GM19468 (cell line): ENCODE data around the gene ATF5.
"Not testable (repeated sequence)": the region's sequence is repeated elsewhere in the genome, so short reads cannot be mapped to it uniquely, and the experiment has no call there.

Experiments
- ATAC-seq: cut with Tn5 transposase; IDR thresholded peaks from one replicate; pipeline ENCODE4 v1.9.1; 2021; ENCODE audit warnings: mild to moderate bottlenecking, moderate library complexity, moderate number of reproducible peaks; ENCODE audit not compliant: unreplicated experiment; ENCODE audit errors: extremely low read depth

Gene ATF5

GRCh38 chr19:49968279-49968922 lies 39.4 kb downstream of the ATF5 start:
- no peak for ATAC-seq

DNA sequence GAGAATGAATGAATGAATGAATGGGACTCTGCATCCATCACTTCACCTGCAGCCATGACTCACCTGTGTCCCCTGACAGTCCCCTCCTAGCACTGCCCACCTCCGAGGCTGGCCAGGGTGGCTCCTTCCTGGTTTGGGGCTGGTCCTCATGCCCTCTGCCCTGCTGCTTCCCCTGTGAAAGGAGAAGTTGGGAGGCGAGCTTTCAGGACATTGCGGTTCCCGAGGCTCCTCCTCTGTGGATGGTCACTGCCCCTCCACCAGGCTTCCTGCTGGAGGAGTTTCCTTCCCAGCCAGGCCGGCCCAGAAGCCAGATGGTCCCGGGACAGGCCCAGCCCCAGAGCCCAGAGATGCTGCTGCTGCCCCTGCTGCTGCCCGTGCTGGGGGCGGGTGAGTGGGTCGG lies 40.4 kb downstream of the ATF5 start:
- ATAC-seq, result not testable (repeated sequence)

DNA sequence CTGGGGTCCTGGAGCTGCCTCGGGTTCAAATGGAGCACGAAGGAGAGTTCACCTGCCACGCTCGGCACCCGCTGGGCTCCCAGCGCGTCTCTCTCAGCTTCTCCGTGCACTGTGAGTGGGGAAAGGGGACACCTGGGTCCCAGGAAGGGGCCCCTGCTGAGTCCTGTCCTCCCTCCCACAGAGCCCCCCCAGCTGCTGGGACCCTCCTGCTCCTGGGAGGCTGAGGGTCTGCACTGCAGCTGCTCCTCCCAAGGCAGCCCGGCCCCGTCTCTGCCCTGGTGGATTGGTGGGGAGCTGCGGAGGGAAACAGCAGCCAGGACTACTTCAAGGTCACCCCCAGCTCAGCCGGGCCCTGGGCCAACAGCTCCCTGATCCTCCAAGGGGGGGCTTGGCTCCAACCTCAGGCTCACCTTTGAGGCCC lies 43.0 kb downstream of the ATF5 start:
- ATAC-seq, result no peak

DNA sequence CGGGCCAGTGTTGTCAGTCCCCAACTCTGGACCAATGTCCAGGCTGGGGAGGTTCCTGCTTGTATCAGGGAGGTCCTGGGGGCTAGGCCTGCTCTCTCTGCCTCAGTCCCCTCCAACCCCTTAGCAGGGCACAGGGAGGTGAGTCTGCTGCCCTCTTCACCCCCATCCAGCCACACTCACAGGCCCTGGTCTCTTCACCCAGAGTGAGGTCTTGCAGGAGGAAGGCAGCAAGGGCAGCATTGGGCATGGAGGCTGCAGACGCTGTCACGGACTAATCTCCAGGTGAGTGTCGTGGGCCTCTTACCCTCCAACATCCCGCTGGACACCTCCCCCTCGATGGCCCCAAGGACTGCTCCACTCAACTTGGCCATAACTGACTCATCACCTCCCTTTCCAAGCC lies 43.8 kb downstream of the ATF5 start:
- no peak for ATAC-seq

- ATAC-seq, result no peak
These were observed 45.0 kb downstream of the ATF5 start for GRCh38 chr19:49973987-49974386.

DNA sequence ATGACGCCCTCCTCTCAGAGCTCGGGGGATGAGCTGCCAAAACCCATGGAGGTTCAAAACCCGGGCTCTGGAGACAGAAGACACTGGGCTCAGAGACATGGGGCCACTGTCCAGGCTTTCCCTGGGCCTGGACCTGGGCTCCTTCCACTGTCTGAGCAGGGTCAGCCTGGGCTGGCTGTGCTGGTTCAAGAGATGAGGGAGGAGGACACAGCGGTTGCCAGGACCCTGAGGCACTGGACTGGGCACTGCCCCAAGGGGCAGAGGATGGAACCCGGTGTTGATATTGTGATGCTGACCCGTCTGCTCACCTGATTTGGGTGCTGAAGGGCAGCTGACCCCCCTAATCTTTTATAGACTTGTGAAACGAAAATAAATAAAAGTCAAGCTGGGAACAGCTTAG lies 46.0 kb downstream of the ATF5 start:
- ATAC-seq, result no peak

DNA sequence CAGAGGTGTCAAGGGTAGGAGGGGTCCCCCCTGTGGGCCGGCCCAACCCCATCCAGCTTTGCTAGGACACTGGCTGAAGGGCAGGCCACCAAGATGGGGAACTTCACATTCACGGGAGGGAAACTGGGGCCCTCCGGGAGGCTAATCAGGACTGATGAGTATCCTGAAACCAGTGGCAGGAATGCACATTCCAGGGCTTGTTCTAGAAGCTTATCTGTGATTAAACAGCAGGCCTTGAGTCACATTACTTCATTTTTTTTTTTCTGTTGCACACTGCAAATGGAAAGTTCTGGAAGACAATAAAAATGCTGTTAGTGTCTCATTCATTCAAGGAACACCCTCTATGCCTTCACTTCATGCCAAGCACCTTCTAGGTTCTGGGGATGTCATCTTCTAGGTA lies 47.5 kb downstream of the ATF5 start:
- ATAC-seq, result no peak

DNA sequence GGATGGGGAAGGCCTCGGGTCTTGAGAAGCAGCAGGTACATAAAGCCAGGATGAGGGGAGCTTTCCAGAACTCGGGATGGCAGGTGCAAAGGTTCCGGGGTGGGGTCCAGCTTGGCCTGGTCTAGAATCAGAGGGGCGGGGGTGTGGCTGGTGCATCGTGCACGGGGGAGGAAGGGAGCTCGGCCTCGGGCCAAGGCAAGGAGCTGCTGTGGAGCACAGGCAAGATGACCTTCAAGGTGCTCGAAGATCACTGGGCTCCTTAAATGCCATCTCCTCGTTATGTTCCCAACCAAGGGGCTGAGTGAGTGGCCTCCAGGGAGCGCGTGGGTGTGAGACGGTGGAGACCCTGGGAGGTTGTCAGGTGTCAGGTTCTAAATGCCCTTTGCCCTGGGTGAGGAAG lies 48.1 kb downstream of the ATF5 start:
- ATAC-seq, result no peak

GRCh38 chr19:49977881-49978280 lies 48.9 kb downstream of the ATF5 start:
- ATAC-seq, result no peak

GRCh38 chr19:49978324-49978723 lies 49.3 kb downstream of the ATF5 start:
- no peak for ATAC-seq

DNA sequence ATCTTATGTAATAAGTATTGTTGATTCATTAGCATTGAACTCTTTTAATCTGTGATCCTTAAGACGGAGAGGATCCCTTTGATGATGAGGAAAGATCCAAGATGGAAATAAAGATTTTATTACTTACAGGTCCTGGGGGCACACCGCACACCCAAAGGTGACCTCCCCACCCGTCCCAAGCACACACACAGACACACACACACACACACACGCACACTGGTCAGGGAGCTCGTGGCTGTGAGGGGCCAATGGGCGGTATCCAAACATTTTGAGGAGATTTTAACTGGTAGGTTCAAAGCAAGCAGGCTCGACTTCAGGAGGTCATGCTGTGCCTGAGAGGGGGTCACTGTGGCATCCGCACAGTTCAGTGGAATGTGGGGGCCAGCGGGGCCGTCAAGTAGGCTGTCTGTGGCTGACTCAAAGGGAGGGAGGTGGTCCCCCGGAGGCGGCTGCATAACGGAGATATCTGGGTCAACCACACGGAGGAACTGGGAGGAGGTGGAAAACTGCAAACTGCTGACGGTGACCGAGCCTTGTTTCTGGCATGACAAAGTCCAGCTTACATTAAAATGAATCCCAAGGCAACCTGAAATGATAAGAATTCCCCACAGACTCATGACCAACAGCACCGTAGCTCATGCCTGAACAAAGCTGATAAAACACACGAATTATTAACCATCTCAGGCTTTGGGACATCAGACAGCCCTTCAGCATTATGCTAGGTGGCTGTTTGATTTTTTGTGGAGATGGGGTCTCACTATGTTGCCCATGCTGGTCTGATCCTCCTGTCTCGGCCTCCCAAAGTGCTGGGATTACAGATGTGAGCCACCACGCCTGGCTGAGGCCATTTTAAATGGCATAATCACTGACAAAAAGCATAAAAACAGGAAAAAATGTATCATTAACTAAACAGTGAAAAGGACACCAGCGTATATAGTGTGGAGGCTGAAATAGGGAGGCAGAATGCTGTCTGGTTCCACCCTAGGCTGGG lies 52.9 kb downstream of the ATF5 start:
- ATAC-seq, result no peak
